Stomach (tissue), 4 donors: ENCODE results near the gene CLNS1A.
"Not testable (repeated sequence)": the region's sequence is repeated elsewhere in the genome, so short reads cannot be mapped to it uniquely, and the experiment has no call there.

Experiments
- EP300 ChIP-seq: sonication (generic); formaldehyde crosslinking; IDR thresholded peaks from one replicate; pipeline ENCODE4 v1.6.1; 2017; ENCODE audit warnings: antibody characterized with exemption
- POLR2A ChIP-seq, 4 donors: fragments of 450-650 bp; IDR thresholded peaks; one replicate each; pipeline ENCODE4 v1.6.1; 2016; ENCODE audit warnings: antibody characterized with exemption in 4 of 4, control low read depth in 2 of 4, mild to moderate bottlenecking in 1 of 4, moderate library complexity in 1 of 4
- TF ChIP-seq, protein P1 (sequence below), 7 experiments: fragments of 450-650 bp in 4 of 7; fragments of 200-600 bp in 3 of 7; sonication (generic) in 3 of 7; IDR thresholded peaks; one replicate each; pipeline ENCODE4 v1.5.1; 2016 to 2019; ENCODE audit warnings: antibody characterized with exemption in 7 of 7, control low read depth in 2 of 7, mild to moderate bottlenecking in 1 of 7

DNA sequence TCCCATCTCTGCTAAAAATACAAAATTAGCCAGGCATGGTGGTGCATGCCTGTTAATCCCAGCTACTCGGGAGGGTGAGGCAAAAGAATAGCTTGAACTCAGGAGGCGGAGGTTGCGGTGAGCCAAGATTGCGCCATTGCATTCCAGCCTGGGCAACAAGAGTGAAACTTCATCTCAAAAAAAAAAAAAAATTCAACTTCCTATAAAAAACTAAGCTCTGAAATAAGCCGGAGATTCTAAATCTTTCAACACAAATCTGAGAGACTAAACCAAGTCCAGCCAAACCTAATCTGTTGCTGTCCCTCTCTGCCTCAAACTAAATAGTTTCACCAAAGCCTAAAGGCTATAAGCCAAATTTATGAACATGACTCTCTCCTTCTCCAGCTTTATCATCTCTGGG, 3.7 kb downstream of the CLNS1A start:
- TF ChIP-seq EP300; POLR2A (IDR thresholded peaks at IDR 0.05): not testable (repeated sequence)
- TF ChIP-seq, protein P1, sequence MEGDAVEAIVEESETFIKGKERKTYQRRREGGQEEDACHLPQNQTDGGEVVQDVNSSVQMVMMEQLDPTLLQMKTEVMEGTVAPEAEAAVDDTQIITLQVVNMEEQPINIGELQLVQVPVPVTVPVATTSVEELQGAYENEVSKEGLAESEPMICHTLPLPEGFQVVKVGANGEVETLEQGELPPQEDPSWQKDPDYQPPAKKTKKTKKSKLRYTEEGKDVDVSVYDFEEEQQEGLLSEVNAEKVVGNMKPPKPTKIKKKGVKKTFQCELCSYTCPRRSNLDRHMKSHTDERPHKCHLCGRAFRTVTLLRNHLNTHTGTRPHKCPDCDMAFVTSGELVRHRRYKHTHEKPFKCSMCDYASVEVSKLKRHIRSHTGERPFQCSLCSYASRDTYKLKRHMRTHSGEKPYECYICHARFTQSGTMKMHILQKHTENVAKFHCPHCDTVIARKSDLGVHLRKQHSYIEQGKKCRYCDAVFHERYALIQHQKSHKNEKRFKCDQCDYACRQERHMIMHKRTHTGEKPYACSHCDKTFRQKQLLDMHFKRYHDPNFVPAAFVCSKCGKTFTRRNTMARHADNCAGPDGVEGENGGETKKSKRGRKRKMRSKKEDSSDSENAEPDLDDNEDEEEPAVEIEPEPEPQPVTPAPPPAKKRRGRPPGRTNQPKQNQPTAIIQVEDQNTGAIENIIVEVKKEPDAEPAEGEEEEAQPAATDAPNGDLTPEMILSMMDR (IDR thresholded peaks at IDR 0.05): not testable (repeated sequence)
